ENCODE measurements around the gene RPL13A. TPM values are rescaled to one million over a fixed set of nuclear protein-coding genes. Genes with fewer than 3 reads are reported as not detected.

RPL13A gene
- total RNA-seq, 1 experiment from 2014 or later: 2,726 TPM

DNA sequence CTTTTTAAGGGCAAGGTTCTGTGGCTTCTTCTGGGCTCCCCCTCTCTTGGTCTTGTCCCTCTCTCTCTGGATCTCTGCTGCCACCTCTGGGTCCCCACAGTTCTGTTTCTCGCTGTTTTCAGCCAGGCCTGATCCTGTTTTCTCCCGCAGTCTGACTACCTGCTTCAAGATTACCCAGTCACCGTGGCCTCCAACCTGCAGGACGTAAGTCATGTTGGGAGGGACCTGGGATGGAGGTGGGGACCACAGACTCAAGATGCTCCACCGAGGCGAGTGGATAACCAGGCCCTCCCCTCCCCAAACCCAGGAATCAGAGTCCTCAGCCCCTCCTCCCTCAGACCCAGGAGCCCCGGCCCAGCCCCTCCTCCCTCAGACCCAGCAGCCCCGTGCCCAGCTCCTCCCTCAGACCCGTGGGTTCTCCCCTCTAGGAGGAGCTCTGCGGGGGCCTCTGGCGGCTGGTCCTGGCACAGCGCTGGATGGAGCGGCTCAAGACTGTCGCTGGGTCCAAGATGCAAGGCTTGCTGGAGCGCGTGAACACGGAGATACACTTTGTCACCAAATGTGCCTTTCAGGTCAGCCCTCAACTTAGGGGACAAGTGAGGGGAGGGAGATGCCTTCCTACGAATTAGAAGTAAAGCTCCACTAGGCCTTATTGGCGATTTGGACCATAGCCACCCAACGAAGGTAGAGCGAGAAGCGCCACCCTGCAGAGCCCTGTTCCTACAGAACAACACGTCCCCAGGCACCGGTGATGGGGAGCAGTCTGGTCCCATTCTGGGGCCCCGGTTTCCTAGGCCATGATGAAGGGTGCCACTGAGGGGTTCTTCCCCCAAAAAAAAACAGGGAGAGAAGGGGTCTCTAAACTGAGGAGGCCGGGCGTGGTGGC lies 11.2 kb upstream of the RPL13A start:
- intact Hi-C loops (cut with micrococcal nuclease; ENCODE audit: unreplicated experiment): no loop called here
- CTCF ChIA-PET: interaction anchor here (0.5 to 1.6 kb wide), 8 partner anchors 20 to 483 kb away, joined by 3 to 9 read pairs (median 6); partner anchors contain the start of genes ALDH16A1, GYS1, PIH1D1 and RPS11
- Histone ChIP-seq H3K4me3 (ENCODE audit: low read depth, low read length) (no peak overlapping the region), H3K27me3 (replicated peaks; ENCODE audit: control insufficient read depth, insufficient read depth, low read length) (no peaks in the 10 kb centered on the region), H3K4me1 (no peaks in the 10 kb centered on the region; the same call in 1 of the 2 replicates), H3K36me3 (ENCODE audit: control insufficient read depth, insufficient read depth, low read length) (no peaks in the 10 kb centered on the region), H3K9me3 (no peaks in the 10 kb centered on the region)
- no peak overlapping the region for H3K27ac Mint-ChIP-seq (ENCODE audit: unreplicated experiment)
- TF ChIP-seq, protein P1, sequence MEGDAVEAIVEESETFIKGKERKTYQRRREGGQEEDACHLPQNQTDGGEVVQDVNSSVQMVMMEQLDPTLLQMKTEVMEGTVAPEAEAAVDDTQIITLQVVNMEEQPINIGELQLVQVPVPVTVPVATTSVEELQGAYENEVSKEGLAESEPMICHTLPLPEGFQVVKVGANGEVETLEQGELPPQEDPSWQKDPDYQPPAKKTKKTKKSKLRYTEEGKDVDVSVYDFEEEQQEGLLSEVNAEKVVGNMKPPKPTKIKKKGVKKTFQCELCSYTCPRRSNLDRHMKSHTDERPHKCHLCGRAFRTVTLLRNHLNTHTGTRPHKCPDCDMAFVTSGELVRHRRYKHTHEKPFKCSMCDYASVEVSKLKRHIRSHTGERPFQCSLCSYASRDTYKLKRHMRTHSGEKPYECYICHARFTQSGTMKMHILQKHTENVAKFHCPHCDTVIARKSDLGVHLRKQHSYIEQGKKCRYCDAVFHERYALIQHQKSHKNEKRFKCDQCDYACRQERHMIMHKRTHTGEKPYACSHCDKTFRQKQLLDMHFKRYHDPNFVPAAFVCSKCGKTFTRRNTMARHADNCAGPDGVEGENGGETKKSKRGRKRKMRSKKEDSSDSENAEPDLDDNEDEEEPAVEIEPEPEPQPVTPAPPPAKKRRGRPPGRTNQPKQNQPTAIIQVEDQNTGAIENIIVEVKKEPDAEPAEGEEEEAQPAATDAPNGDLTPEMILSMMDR (IDR thresholded peaks at IDR 0.05; ENCODE audit: insufficient read depth in 1 of 2, low read depth in 1 of 2, low read length in 1 of 2, severe bottlenecking in 1 of 2, unreplicated experiment in 1 of 2): peak; percentile 45 to 72
- peaks cover 26% of the 10 kb centered on the region for H3K36me3 Mint-ChIP-seq (ENCODE audit: insufficient read depth, unreplicated experiment)
- H3K4me3 Mint-ChIP-seq (ENCODE audit: unreplicated experiment): no peak overlapping the region
- POLR2A ChIA-PET: interaction anchor here (1.0 kb wide), 1 partner anchor 23 kb away, joined by 7 read pairs; the partner anchor contains the start of gene ALDH16A1
- peaks cover 3% of the 10 kb centered on the region for H3K27me3 Mint-ChIP-seq (ENCODE audit: insufficient read depth, unreplicated experiment)
- no TSS peak for BruUV-seq (replicated peaks)
- DNase-seq: peak; percentile 70 to 76
- H3K4me1 Mint-ChIP-seq (ENCODE audit: low read depth, unreplicated experiment): peaks cover 10% of the 10 kb centered on the region
- no peaks in the 10 kb centered on the region for H3K9me3 Mint-ChIP-seq (ENCODE audit: unreplicated experiment)

DNA sequence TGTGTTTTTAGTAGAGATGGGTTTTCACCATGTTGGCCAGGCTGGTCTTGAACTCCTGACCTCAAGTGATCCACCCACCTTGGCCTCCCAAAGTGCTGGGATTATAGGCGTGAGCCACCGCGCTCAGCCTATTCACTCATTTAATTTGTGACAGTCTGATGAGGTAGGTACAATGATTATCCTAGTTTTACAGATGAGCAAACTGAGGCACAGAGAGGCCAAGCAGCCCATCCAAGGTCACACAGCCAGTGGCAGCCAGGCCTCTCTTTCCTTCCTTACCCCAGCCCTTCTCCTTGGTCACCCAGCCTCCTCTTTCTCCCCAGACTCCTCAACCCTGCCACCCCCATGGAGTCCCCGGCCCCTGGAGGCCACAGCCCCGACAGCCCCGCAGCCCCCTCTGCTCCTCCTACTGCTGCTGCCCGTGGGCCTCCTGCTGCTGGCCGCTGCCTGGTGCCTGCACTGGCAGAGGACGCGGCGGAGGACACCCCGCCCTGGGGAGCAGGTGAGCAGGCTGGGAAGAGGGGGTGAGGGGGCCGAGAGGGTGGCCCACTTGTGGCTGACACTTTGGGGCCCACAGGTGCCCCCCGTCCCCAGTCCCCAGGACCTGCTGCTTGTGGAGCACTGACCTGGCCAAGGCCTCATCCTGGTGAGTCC lies 7.3 kb upstream of the RPL13A start:
- TF ChIP-seq, protein P1 (IDR thresholded peaks at IDR 0.05; ENCODE audit: insufficient read depth in 1 of 2, low read depth in 1 of 2, low read length in 1 of 2, severe bottlenecking in 1 of 2, unreplicated experiment in 1 of 2): no peak
- CTCF ChIA-PET: interaction anchor here (0.6 kb wide), 2 partner anchors 66 to 141 kb away, joined by 3 to 9 read pairs; no protein-coding TSS in a partner anchor

More for the DNA sequence above, 7.3 kb upstream of the RPL13A start:
- Mint-ChIP-seq H3K36me3 (ENCODE audit: insufficient read depth, unreplicated experiment) (peaks cover 14% of the 10 kb centered on the region), H3K27ac (ENCODE audit: unreplicated experiment) (no peak overlapping the region), H3K4me1 (ENCODE audit: low read depth, unreplicated experiment) (peaks cover 10% of the 10 kb centered on the region), H3K4me3 (ENCODE audit: unreplicated experiment) (no peak overlapping the region), H3K9me3 (ENCODE audit: unreplicated experiment) (no peaks in the 10 kb centered on the region), H3K27me3 (ENCODE audit: insufficient read depth, unreplicated experiment) (peaks cover 2% of the 10 kb centered on the region)
- no peaks in the 10 kb centered on the region for H3K9me3 ChIP-seq
- POLR2A ChIA-PET: interaction anchor here (1.4 kb wide), 1 partner anchor 27 kb away, joined by 13 read pairs; the partner anchor contains the start of gene ALDH16A1
- intact Hi-C loops (cut with micrococcal nuclease; ENCODE audit: unreplicated experiment): no loop called here
- no peaks in the 10 kb centered on the region for H3K36me3 ChIP-seq (ENCODE audit: control insufficient read depth, insufficient read depth, low read length)
- no TSS peak for BruUV-seq (replicated peaks)
- H3K27me3 ChIP-seq (replicated peaks; ENCODE audit: control insufficient read depth, insufficient read depth, low read length): no peaks in the 10 kb centered on the region
- no peak for DNase-seq
- H3K4me1 ChIP-seq: no peaks in the 10 kb centered on the region; the same call in 1 of the 2 replicates
- H3K4me3 ChIP-seq (ENCODE audit: low read depth, low read length): no peak overlapping the region

Data from Caco-2 (cell line).